GM21447 (cell line): ENCODE measurements around the gene COX6A2.

Source experiments
- ATAC-seq: cut with Tn5 transposase; IDR thresholded peaks from one replicate; pipeline ENCODE4 v1.9.1; 2021; ENCODE audit not compliant: unreplicated experiment

The COX6A2 gene

DNA sequence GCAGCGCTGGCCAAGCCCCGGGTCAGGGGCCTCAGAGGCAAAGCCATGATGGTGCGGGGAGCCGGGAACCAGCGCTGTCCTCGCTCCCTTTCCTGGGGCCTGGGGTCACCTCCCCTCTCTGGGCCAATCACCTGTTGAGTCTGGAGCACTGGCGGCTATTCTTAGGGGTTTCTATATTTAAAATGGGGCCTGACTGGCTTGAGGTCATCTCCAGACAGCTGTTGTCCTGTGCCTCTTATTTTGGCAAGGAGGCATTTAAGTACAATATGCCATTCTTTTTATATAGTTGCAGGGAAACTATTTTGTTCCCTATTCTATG lies at the start of gene COX6A2:
COX6A2 (minus strand) TSS at position 82 of the 319 bp plus-strand sequence; CDS start at position 47, 35 bp downstream.
- no peak for ATAC-seq

DNA sequence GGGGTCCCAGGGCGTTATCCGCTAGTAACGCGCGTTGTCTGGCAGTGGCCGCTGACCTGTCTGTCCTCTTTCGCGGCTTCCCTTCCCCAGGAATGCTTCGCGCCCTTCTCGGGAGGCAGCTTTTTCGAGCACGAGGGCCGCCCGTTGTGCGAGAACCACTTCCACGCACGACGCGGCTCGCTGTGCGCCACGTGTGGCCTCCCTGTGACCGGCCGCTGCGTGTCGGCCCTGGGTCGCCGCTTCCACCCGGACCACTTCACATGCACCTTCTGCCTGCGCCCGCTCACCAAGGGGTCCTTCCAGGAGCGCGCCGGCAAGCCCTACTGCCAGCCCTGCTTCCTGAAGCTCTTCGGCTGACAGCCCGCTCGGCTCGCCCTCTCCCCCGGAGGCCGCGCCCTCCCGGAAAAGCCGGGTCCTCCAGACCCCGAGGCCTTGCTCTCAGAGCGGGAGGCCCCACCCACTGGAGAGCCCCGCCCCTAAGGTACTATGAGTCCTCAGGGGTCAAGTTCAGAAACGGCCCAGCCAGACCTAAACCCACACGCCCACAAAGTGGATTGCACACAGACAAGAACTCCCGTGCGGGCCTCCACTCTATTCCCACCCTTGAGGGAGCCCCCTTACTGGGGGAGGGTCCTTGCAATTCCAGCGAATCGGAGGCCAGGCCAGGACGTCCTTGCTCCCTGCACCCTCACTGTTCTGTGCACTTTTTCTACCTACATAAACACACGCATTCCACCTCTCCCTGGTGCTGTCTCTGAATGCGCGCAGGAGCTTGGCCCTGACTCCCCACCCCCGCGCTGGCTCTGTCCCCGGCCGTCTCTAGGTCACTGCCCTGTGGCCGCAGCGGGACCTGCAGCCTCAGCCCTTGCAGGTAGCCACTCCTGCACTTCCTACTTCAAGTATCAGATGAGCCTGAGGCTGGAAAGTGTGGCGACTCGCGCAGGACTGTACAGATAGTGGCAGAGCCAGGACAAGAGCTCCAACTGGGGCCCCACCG lies 49.4 kb upstream of the COX6A2 start:
- peak; percentile 27 for ATAC-seq

DNA sequence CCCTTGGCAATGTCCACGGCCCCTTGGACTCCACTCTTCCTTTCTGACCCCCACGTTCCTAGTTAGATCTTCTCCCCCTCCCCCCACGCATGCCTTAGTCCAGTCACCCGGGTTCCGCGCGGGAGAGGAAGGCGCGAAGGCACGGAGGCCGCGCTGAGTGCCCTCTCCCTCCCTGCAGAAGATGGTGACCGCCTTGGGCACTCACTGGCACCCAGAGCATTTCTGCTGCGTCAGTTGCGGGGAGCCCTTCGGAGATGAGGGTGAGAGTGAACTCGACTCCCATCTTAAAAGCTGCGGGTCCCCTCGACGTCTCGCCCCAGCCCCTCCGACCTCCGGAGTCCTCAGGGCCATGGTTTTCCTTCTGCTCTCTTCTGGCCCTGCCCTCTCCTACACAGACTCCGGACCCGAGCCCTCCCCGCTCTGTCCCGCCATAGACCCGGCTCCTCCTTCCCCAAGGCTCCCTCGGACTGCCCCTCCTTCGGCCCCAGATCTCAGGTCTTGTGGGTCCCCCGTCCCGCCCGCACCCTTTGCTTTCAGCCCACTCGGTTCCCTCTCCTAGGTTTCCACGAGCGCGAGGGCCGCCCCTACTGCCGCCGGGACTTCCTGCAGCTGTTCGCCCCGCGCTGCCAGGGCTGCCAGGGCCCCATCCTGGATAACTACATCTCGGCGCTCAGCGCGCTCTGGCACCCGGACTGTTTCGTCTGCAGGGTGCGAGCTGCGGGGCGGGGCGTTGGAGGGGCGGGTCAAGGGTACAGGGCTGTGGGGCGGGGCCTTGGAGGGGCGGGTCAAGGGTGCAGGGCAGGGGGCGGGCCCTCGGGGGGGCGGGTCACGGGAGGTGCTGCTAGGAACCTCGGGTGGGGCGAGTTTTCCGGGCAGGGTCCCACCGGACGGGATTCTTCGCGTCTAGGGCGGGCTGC lies 48.4 kb upstream of the COX6A2 start:
- peak; percentile 62 for ATAC-seq

DNA sequence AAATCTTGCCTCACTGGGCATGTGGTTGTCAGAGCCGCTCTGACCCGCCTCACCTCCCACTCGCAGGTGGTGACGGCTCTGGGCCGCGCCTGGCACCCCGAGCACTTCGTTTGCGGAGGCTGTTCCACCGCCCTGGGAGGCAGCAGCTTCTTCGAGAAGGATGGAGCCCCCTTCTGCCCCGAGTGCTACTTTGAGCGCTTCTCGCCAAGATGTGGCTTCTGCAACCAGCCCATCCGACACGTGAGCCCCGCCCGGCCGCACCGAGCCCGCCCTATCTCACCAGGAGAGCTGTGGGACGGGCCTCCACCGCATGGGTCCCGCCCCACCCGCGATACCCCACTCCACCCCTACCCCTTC lies 47.8 kb upstream of the COX6A2 start:
- no peak for ATAC-seq

DNA sequence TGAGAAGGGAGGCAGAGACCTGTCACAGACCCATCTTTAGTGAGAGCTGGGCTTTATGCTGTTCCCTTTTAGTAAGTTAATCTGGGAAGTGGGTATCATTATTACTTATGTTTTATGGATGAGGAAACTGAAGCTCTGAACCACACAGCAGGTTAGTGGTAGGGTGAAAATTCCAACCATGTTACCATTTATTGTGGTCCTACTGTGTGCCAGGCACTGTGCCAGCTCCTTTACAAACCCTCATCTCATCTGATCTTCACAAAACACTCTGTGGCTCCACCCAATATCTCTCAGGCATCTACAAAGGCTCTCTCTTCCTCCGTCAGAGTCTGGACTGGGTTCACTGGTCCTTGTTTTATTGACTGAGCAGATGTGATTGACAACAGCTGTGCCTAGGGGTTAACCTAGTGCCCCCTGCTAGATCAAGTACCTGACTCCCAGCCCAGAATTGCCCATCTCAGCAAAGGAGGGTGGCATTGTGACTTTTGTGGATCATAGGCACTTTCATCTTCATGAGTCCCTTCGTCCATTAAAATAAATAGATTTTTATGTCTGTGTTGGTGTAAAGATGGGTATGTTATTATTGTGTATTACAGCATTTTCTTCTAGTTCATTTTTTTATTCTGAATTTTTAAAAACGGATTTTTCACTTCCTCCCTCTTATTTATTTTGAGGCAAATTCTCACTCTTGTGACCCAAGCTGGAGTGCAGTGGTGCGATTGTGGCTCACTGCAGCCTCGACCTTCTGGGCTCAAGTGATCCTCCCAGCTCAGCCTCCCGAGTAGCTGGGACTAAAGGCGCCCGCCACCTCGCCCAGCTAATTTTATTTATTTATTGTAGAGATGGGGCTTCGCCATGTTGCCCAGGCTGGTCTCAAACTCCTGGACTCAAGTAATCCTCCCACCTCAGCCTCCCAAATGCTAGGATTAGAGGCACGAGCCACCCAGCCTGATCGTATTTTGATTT lies 46.9 kb upstream of the COX6A2 start:
- no peak for ATAC-seq

DNA sequence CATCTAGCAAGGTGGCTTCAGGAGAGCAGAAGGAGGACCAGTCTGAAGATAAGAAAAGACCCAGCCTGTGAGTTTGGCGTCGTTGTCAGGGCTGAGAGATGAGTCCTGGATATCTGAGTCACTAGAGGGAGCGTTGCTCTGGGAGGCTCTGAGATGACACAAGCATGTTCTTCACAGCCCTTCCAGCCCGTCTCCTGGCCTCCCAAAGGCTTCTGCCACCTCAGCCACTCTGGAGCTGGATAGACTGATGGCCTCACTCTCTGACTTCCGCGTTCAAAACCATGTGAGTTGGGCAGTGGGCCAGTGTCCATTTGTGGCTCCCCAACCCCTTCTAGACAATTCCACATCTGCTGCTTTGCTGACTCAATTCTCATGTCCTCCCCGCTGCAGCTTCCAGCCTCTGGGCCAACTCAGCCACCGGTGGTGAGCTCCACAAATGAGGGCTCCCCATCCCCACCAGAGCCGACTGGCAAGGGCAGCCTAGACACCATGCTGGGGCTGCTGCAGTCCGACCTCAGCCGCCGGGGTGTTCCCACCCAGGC lies 46.1 kb upstream of the COX6A2 start:
- no peak for ATAC-seq

DNA sequence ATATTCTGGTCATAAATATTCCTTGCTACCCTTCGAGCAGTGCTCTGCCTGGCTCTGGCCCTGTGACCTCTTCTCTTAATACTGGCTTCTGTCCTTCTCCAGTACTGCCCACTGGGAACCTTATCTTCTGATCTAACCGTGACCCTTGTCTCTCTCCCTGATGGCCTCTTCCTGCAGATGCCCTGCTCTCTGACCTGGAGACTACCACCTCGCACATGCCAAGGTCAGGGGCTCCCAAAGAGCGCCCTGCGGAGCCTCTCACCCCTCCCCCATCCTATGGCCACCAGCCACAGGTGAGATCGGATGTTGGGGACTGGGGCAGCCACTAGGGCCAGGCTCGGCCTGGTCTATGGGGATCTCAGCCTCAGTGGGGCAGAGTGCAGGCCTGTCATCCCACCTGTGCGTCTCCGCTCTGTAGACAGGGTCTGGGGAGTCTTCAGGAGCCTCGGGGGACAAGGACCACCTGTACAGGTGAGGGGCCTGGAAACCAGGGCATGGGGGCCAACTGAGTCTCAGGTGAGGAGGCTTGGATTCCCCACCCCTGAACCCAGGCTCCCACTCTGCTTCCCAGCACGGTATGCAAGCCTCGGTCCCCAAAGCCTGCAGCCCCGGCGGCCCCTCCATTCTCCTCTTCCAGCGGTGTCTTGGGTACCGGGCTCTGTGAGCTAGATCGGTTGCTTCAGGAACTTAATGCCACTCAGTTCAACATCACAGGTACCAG lies 45.3 kb upstream of the COX6A2 start:
- no peak for ATAC-seq

DNA sequence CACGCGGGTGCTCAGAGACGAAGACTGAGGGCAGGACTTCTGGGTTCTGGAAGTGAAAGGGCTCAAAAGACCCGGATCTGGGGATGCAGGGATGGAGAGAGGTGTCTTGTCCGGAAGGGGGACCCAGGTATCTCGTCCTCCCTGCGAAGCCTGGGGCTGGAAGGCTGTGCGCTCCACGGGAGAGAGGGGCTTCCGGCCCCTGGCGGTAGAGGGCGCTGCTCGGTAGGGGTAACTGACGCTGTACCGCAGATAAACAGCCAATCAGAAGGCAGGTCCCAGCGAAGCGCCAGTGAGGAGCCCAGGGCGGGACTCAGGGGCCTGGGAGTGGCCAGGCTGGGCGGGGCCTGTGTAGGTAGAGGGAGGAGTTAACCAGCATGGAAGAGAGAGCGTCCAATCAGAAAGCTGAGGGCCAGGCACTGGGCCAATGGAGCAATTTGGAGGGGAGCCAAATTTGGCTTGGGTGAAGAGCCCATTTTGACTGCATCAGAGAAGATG lies 44.6 kb upstream of the COX6A2 start:
- ATAC-seq, result no peak

DNA sequence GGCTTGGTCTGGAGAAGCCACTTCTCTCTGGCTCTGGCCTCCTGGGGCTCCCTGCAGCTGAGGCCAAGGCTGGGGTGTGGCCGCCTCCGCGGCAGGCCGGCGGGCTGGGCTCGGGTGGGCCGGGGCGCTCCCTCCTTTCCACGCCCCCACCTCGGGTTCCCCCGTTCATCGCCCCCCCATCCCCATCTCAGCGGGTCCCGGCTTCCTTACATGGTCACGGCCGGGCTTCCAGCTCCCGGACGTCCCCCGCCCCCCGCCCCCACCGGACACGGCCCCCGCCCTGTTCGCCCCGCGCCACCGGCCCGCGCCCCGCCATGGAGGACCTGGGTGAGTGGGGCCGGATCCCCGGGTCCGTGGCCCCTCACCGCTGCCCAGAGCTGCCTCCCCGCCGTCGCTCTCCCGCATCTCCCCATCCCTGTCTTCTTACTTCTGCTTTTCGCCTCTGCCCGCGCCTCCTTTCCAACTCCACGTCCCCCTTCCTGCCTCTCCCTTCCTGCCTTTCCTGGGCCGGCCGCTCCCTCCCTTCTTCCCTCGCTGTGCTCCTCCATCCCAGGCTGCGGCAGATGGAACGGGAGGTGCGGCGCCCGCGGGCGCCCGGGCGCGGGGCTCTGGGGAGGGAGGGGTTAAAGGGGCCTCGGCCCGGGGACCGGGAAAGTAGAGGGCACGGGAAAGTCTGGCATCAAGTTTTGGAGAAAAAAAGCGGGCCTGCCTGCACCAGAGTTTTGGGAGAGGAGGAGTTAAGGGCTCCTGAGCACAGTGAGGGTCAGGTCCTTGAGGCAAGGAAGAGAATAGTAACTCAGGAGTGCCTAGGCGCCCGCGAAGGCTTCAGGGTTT lies 43.9 kb upstream of the COX6A2 start, which contains the start of gene TGFB1I1:
TGFB1I1 (plus strand) TSS at position 278 of the 834 bp plus-strand sequence; CDS start at position 315, 37 bp downstream.
- no peak for ATAC-seq

DNA sequence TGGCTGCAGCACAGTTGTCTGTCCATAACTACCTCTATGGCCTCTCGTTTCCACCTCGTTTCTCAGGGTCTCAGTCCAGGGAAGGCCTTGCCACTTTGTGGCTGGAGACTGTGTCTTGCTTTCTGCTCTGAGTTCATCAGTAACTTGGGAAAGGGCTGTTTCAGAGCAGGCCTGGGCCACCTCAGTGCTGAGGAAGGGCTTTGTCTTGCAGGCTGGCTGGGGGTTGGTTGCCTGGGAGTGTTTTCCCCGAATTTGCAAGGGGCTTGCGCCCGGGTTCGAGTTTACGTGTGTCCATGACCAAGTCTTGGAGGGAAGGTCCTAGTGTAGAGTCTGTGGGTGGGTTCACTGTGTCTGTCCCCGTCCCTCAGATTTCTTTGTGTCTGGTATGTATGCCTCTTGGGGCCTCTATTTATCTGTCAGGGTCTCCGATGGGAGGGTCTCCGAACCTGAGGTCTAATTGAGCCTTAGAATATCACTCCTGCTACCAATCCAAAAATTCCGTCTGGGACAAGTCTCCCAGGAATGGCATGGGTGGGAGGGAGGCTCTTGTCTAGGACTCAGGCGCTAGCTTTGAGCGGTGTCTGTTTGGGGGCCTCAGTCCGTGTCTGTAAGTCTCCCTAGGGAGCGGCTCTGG lies 43.2 kb upstream of the COX6A2 start:
- no peak for ATAC-seq

DNA sequence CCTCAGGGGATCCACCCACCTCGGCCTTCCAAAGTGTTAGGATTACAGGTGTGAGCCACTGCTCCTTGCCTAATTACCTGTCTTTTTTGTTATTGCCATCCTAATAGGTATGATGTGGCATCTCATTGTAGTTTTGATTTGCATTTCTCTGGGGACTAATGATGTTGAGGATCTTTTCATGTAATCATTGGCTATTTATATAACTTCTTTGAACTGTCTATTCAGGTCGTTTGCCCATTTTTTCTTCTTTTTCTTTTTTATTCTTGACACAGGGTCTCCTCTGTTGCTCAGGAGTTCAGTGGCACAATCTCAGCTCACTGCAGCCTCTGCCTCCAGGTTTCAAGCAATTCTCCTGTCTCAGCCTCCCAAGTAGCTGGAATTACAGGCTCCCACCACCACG lies 42.5 kb upstream of the COX6A2 start:
- no peak for ATAC-seq

DNA sequence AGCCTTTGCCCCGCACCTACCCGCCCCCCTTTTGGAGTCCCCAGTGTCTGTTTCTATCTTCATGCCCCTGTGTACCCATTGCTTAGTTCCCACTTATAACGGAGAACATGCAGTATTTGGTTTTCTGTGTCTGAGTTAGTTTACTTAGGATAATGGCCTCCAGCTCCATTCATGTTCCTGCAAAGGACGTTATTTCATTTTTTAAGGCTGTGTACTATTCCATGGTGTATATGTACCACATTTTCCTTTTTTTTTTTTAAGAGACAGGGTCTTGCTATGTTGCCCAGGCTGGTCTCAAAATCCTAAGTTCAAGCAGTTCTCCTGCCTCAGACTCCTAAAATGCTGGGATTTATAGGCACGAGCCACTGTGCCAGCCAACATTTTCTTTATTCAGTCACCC lies 39.7 kb upstream of the COX6A2 start:
- ATAC-seq, result no peak

DNA sequence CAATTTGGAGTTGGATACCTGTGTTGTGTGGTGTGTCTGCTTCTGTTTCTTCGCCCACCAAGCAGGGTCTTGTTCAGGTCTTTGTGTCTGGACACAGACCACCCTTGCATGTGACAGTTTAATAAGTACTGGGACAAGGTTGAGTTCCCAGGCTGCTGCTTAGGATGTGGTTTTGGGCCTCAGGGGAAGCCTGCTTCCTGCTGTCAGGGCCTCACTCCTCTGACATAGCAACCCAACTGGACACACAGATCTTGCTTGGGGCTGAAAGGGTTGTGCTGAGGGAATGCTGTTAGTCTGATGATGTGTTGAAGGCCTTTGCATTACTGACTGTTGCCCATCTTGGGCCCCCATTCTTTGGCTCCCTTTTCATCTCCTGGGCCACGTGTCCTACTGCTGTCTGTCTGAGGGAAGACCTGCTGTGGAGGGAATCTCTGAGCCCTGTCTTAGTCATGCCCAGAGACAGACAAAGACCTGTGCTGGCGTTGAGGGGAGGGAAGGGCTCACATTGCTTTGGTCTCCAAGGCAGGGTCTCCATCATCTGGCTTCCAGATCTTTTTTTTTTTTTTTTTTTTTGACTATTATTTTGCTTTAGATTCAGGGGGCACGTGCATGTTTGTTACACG lies 39.1 kb upstream of the COX6A2 start:
- ATAC-seq, result peak; percentile 79

DNA sequence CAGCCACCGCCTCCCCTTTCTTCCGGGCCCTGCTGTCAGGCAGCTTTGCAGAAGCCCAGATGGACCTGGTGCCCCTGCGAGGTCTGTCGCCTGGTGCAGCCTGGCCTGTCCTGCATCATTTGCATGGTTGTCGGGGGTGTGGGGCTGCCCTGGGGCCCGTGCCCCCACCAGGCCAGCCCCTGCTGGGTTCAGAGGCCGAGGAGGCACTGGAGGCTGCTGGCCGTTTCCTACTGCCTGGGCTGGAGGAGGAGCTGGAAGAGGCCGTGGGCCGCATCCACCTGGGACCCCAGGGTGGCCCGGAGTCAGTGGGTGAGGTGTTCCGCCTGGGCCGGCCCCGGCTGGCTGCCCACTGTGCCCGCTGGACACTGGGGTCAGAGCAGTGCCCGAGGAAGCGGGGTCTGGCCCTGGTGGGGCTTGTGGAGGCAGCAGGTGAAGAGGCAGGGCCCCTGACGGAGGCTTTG lies 38.3 kb upstream of the COX6A2 start:
- no peak for ATAC-seq

DNA sequence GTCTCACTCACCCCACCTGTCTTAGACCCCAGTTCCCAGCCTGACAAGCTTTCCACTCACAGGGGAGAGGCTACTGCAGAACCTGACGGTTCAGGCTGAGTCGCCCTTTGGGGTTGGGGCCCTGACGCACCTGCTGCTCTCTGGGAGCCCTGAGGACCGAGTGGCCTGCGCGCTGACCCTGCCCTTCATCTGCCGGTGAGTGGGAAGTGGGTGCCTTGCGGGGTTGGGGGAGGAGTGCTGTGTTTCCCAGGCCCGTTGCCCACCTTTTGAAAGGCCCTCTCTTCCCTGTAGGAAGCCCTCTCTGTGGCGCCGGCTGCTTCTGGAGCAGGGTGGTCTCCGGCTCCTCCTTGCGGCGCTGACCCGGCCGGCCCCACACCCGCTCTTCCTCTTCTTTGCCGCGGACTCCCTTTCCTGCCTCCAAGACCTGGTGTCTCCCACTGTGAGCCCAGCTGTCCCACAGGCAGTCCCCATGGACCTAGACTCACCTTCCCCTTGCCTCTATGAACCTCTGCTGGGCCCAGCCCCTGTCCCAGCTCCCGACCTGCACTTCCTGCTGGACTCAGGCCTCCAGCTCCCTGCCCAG lies 37.7 kb upstream of the COX6A2 start:
- no peak for ATAC-seq

DNA sequence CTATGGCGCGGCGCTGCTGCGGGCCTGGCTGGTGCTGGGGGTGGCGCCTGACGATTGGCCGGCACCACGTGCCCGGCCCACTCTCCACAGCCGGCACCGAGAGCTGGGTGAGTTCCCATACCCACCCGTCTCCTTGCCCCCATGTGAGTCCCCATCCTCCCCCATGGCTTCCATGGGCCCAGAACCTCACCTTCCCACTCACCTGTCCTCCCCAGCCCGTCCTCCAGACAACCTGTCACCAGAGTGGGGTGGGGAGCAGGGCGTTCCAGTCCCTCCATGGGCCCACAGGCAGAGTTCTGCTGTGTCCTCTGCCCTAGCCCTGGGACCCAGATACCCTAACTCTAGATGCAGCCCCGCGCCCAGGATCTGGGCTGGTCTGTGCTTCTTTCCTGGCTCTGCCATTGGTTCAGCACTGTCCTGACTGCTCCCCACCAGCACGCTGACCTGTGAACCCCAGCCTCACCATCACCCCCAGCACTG lies 36.7 kb upstream of the COX6A2 start:
- ATAC-seq, result no peak

DNA sequence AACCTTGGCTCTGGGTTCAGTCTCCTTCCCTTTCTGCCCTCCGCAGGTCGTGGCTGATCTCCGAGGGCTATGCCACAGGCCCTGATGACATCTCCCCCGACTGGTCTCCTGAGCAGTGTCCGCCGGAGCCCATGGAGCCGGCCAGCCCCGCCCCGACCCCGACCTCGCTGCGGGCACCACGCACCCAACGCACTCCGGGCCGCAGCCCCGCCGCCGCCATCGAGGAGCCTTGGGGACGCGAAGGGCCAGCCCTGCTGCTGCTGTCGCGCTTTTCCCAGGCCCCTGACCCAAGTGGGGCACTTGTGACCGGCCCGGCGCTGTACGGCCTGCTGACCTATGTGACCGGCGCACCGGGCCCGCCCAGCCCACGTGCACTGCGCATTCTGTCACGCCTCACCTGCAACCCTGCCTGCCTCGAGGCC lies 36.2 kb upstream of the COX6A2 start:
- no peak for ATAC-seq
